Lung (tissue), 12 donors: Measurements from ENCODE around the gene OR1F1. TPM values are rescaled to one million over a fixed set of nuclear protein-coding genes. Genes with fewer than 3 reads are reported as not detected.

ENCODE experiments used
- ATAC-seq: fragments of 200-7000 bp; cut with Tn5 transposase; one replicate; pipeline ENCODE4 v1.9.1; 2020; ENCODE audit warnings: moderate number of reproducible peaks; ENCODE audit not compliant: insufficient read depth, low FRiP score
- DNase-seq, 3 donors: peaks; one replicate each; pipeline ENCODE4 v3.0.0-alpha.2; 2013 to 2017
- H3K27ac ChIP-seq, 2 donors: one replicate each; pipeline ENCODE4 v1.5.1; 2013; ENCODE audit warnings: mild to moderate bottlenecking in 2 of 2, moderate library complexity in 2 of 2, control low read depth in 1 of 2, inconsistent platforms in 1 of 2, low read depth in 1 of 2, low read length in 1 of 2
- H3K27me3 ChIP-seq, 3 donors: one replicate each; pipeline ENCODE4 v1.5.1; 2013; ENCODE audit warnings: low read length in 2 of 3; ENCODE audit not compliant: control insufficient read depth in 3 of 3, insufficient read depth in 3 of 3
- H3K36me3 ChIP-seq, 4 donors: one replicate each; pipeline ENCODE4 v1.5.1; 2013; ENCODE audit warnings: low read length in 4 of 4, mild to moderate bottlenecking in 1 of 4, moderate library complexity in 1 of 4; ENCODE audit not compliant: control insufficient read depth in 4 of 4, insufficient read depth in 4 of 4
- H3K4me1 ChIP-seq, 5 donors: one replicate each; pipeline ENCODE4 v1.5.1; 2013; ENCODE audit warnings: low read length in 5 of 5, mild to moderate bottlenecking in 2 of 5, moderate library complexity in 1 of 5; ENCODE audit not compliant: control insufficient read depth in 5 of 5, insufficient read depth in 5 of 5
- H3K4me3 ChIP-seq: one replicate; pipeline ENCODE4 v1.5.1; 2013; ENCODE audit warnings: mild to moderate bottlenecking, control low read depth, moderate library complexity
- H3K9ac ChIP-seq, 2 donors: one replicate each; pipeline ENCODE4 v1.5.1; 2013; ENCODE audit warnings: low read length in 2 of 2, control low read depth in 1 of 2; ENCODE audit not compliant: insufficient read depth in 1 of 2
- H3K9me3 ChIP-seq, 4 donors: one replicate each; pipeline ENCODE4 v1.5.1; 2013; ENCODE audit warnings: low read length in 3 of 4, mild to moderate bottlenecking in 1 of 4, moderate library complexity in 1 of 4; ENCODE audit not compliant: control insufficient read depth in 4 of 4, insufficient read depth in 3 of 4
- WGBS, 2 donors: extraction: QIAGEN DNeasy Blood & Tissue Kit; methylation state at CpG; one replicate each; pipeline ENCODE4 v1.1.7; 2013; 5-methylcytosine and 5-hydroxymethylcytosine counted together
- polyA plus RNA-seq, 2 donors: library from polyadenylated mRNA; stranded (reverse); fragments of 200-250 nt; gene quantifications; one replicate each; pipeline ENCODE4 v1.2.1, GENCODE V29; 2013
- total RNA-seq, 2 donors: library from RNA; depleted of rRNA in 1 of 2; stranded (reverse); fragments of >200 nt in 1 of 2; gene quantifications; one replicate each; pipeline ENCODE4 v1.2.1, GENCODE V29; 2014 to 2021
- TF ChIP-seq, protein P1 (sequence below): IDR thresholded peaks from 2 replicates; pipeline ENCODE4 v1.5.1; 2012; ENCODE audit warnings: mild to moderate bottlenecking; ENCODE audit errors: control extremely low read depth, extremely low read depth
- donor health status: control.
- donor health status: control.
- donor health status: Bipolar disorder and iron deficiency.
- donor health status: healthy.
- donor health status: DM: yes; HTN: yes; CAD: no.

Gene OR1F1
- total and polyA plus RNA-seq, 4 donors, result not detected

DNA sequence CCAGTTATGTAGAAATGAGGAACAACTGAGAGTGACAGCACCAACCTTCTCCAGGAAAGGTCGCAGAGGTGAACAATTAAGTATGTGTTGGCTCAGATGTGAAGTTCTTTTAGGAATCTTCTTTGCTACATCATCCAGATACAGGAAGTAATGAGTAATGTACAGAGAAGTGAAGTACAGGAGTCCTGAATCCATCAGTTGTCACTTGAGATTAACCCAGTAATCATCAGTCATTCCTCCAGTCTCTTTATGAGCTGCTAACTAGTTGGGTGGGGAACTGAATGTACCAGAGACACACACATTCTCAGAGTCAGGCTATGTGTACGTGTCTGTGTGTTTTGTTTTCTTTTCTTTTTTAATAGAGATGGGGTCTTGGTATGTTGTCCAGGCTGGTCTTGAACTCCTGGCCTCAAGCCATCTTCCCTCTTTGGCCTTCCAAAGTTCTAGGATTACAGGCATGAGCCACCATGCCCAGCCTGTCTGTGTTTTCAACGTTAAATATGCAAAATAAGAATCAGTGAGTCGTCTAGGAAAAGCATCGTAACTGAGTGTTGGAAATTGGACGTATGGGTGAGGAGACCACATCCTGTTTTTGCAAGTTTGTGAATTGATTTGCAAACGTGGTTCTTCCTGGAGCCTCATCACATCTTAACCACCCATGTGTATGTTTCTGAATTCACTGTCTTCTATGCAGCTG is 27.0 kb downstream of the OR1F1 start:
- Histone ChIP-seq H3K9me3 (peaks cover 0 to 29% (median 0%) of the 10 kb centered on the region in 4 donors), H3K36me3 (no peaks in the 10 kb centered on the region), H3K27ac (no peak overlapping the region), H3K27me3 (no peaks in the 10 kb centered on the region), H3K9ac (no peak overlapping the region), H3K4me1 (no peaks in the 10 kb centered on the region), H3K4me3 (no peak overlapping the region)
- ATAC-seq (no peak), DNase-seq (no peak)
- TF ChIP-seq, protein P1, sequence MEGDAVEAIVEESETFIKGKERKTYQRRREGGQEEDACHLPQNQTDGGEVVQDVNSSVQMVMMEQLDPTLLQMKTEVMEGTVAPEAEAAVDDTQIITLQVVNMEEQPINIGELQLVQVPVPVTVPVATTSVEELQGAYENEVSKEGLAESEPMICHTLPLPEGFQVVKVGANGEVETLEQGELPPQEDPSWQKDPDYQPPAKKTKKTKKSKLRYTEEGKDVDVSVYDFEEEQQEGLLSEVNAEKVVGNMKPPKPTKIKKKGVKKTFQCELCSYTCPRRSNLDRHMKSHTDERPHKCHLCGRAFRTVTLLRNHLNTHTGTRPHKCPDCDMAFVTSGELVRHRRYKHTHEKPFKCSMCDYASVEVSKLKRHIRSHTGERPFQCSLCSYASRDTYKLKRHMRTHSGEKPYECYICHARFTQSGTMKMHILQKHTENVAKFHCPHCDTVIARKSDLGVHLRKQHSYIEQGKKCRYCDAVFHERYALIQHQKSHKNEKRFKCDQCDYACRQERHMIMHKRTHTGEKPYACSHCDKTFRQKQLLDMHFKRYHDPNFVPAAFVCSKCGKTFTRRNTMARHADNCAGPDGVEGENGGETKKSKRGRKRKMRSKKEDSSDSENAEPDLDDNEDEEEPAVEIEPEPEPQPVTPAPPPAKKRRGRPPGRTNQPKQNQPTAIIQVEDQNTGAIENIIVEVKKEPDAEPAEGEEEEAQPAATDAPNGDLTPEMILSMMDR, result no peak
- WGBS, 2 donors, result 21 to 37% methylated on average over 7 of the region's 7 CpGs

DNA sequence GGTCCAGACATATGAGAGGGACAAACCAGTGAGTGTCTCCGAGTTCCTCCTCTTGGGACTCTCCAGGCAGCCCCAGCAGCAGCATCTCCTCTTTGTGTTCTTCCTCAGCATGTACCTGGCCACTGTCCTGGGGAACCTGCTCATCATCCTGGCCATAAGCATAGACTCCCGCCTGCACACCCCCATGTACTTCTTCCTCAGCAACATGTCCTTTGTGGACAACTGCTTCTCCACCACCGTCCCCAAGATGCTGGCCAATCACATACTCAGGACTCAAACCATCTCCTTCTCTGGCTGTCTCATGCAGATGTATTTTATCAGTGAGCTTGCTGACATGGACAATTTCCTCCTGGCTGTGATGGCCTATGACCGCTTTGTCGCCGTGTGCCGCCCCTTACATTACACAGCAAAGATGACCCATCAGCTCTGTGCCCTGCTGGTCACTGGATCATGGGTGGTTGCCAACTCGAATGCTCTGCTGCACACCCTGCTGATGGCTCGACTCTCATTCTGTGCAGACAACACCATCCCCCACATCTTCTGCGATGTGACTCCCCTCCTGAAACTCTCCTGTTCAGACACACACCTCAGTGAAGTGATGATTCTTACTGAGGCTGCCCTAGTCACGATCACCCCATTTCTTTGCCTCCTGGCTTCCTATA is 27.7 kb downstream of the OR1F1 start:
- ATAC-seq, result no peak

DNA sequence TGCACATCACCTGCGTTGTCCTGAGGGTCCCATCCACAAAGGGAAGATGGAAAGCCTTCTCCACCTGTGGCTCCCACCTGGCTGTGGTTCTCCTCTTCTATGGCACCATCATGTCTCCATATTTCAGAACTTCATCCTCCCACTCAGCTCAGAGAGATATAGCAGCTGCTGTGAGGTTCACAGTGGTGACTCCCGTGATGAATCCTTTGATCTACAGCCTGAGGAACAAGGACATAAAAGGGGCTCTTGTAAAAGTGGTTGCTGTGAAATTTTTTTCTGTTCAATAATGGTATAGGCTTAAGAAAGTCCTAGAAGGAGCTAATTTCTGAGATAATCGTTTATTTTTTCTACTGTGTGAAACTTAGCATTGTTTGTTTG is 28.2 kb downstream of the OR1F1 start:
- Histone ChIP-seq H3K9me3 (peaks cover 0 to 30% (median 2%) of the 10 kb centered on the region in 4 donors), H3K4me1 (no peaks in the 10 kb centered on the region), H3K4me3 (no peak overlapping the region), H3K36me3 (peaks cover 0 to under 1% (median 0%) of the 10 kb centered on the region in 4 donors), H3K27me3 (no peaks in the 10 kb centered on the region), H3K27ac (no peak overlapping the region), H3K9ac (no peak overlapping the region)
- TF ChIP-seq, protein P1, result no peak
- WGBS, 2 donors, result 53 to 78% methylated on average over 3 of the region's 3 CpGs
- DNase-seq (no peak), ATAC-seq (no peak)

More for the DNA sequence above, 27.7 kb downstream of the OR1F1 start:
- H3K27ac ChIP-seq, result peak overlapping the region in 1 of 2 donors; percentile 52
- H3K9me3 ChIP-seq, result peaks cover 0 to 27% (median 0%) of the 10 kb centered on the region in 4 donors
- H3K36me3 ChIP-seq, result no peaks in the 10 kb centered on the region
- TF ChIP-seq, protein P1, result no peak
- WGBS, 2 donors, result 77 to 83% methylated on average over 11 of the region's 11 CpGs
- no peaks in the 10 kb centered on the region for H3K4me1 ChIP-seq
- H3K9ac ChIP-seq, result no peak overlapping the region
- H3K27me3 ChIP-seq, result no peaks in the 10 kb centered on the region
- no peak overlapping the region for H3K4me3 ChIP-seq
- DNase-seq, result no peak
